ENCODE measurements around the gene SP8. TPM values are rescaled to one million over a fixed set of nuclear protein-coding genes. Genes with fewer than 3 reads are reported as not detected.

The SP8 gene
- total and polyA plus RNA-seq, 9 of the 15 experiments (the other 6 are each of a cell fraction or from before 2014, with no cell fraction given) = 0.04 to 1.2 (median 0.19) TPM

- TF ChIP-seq MBD1 (CRISPR knock-in tag; IDR thresholded peaks at IDR 0.05) = no peak
- no peak for TF ChIP-seq CHD2 (IDR thresholded peaks at IDR 0.05; ENCODE audit: low read depth, low read length)
- peak; percentile 81; the same call in 1 of the 2 replicates for TF ChIP-seq ZBTB2 (IDR thresholded peaks at IDR 0.05)
- TF ChIP-seq, protein P1, sequence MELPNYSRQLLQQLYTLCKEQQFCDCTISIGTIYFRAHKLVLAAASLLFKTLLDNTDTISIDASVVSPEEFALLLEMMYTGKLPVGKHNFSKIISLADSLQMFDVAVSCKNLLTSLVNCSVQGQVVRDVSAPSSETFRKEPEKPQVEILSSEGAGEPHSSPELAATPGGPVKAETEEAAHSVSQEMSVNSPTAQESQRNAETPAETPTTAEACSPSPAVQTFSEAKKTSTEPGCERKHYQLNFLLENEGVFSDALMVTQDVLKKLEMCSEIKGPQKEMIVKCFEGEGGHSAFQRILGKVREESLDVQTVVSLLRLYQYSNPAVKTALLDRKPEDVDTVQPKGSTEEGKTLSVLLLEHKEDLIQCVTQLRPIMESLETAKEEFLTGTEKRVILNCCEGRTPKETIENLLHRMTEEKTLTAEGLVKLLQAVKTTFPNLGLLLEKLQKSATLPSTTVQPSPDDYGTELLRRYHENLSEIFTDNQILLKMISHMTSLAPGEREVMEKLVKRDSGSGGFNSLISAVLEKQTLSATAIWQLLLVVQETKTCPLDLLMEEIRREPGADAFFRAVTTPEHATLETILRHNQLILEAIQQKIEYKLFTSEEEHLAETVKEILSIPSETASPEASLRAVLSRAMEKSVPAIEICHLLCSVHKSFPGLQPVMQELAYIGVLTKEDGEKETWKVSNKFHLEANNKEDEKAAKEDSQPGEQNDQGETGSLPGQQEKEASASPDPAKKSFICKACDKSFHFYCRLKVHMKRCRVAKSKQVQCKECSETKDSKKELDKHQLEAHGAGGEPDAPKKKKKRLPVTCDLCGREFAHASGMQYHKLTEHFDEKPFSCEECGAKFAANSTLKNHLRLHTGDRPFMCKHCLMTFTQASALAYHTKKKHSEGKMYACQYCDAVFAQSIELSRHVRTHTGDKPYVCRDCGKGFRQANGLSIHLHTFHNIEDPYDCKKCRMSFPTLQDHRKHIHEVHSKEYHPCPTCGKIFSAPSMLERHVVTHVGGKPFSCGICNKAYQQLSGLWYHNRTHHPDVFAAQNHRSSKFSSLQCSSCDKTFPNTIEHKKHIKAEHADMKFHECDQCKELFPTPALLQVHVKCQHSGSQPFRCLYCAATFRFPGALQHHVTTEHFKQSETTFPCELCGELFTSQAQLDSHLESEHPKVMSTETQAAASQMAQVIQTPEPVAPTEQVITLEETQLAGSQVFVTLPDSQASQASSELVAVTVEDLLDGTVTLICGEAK (IDR thresholded peaks at IDR 0.05) = no peak
- TF ChIP-seq, protein P1 (CRISPR knock-in tag; IDR thresholded peaks at IDR 0.05) = no peak
- TF ChIP-seq ZNF224 (CRISPR knock-in tag; IDR thresholded peaks at IDR 0.05) = no peak
- peak; percentile 67 to 68; a peak in 2 of 4 replicates for TF ChIP-seq NRF1 (conservative IDR thresholded peaks at IDR 0.05 in 1 of 2, IDR thresholded peaks at IDR 0.05 in 1 of 2)
- TF ChIP-seq MCM2 (IDR thresholded peaks at IDR 0.05; ENCODE audit: low read depth) = no peak
- no peak; the same call in 1 of the 2 replicates for TF ChIP-seq GABPB1 (CRISPR knock-in tag; IDR thresholded peaks at IDR 0.05)
- no peak for TF ChIP-seq ZNF146 (CRISPR knock-in tag; IDR thresholded peaks at IDR 0.05; ENCODE audit: unreplicated experiment)
- peak; percentile 27 for TF ChIP-seq HMGN3 (IDR thresholded peaks at IDR 0.05; ENCODE audit: borderline replicate concordance, extremely low read depth, insufficient read length, low read depth, low read length)
- TF ChIP-seq XRCC3 (IDR thresholded peaks at IDR 0.05) = no peak
- no peak for TF ChIP-seq CBX2 (IDR thresholded peaks at IDR 0.05; ENCODE audit: insufficient read depth, low read length, poor library complexity, severe bottlenecking)
- TF ChIP-seq GATAD2B (IDR thresholded peaks at IDR 0.05; ENCODE audit: borderline replicate concordance) = no peak
Observed at GRCh38 chr7:20786779-20787659, at the start of gene SP8 (continued).
